Renal pelvis (tissue), 4 donors: Measurements from ENCODE around the gene DPY19L3. TPM values are rescaled to one million over a fixed set of nuclear protein-coding genes. Genes with fewer than 3 reads are reported as not detected.
A peak's percentile ranks its signal among the peaks of the same experiment; 100 is the strongest.
"Not testable (repeated sequence)": the region's sequence is repeated elsewhere in the genome, so short reads cannot be mapped to it uniquely, and the experiment has no call there.

Experiments used
- DNase-seq: peaks from one replicate; pipeline ENCODE4 v3.0.0-alpha.2; 2013
- polyA plus RNA-seq, 3 donors: library from polyadenylated mRNA; unstranded; fragments of 120-200 nt; gene quantifications; one replicate each; pipeline ENCODE4 v1.2.1, GENCODE V29; 2013; ENCODE audit not compliant: insufficient read length in 3 of 3

Gene DPY19L3
- polyA plus RNA-seq, 3 donors = 54.4 to 69.7 (median 69.0) TPM

GRCh38 chr19:32489971-32490370, 84.4 kb downstream of the DPY19L3 start:
- no peak for DNase-seq

GRCh38 chr19:32497391-32497790, 91.8 kb downstream of the DPY19L3 start:
- peak; percentile 19 for DNase-seq

GRCh38 chr19:32498648-32499200, 93.2 kb downstream of the DPY19L3 start:
- DNase-seq = no peak

- not testable (repeated sequence) for DNase-seq
Observed at GRCh38 chr19:32512498-32512897, 106.9 kb downstream of the DPY19L3 start.

- no peak for DNase-seq
Observed at GRCh38 chr19:32519023-32519422, 113.5 kb downstream of the DPY19L3 start.

- no peak for DNase-seq
Observed at GRCh38 chr19:32522967-32523366, 117.4 kb downstream of the DPY19L3 start.

- DNase-seq = no peak
Observed at GRCh38 chr19:32526895-32527294, 121.3 kb downstream of the DPY19L3 start.

- DNase-seq = no peak
Observed at GRCh38 chr19:32530773-32531172, 125.2 kb downstream of the DPY19L3 start.

GRCh38 chr19:32532233-32532632, 126.7 kb downstream of the DPY19L3 start:
- DNase-seq = no peak

Other genes starting within 250 kb of the DPY19L3 start
- 10 to 100 TPM; 21.2 to 30.6 (median 27.6) TPM for gene ZNF507, start 60.2 kb upstream of the DPY19L3 start, polyA plus RNA-seq
- gene PDCD5, start 175.4 kb downstream of the DPY19L3 start, polyA plus RNA-seq = 100 to 1,000 TPM; 109 to 123 (median 111) TPM